ENCODE results near the gene ZNF652.
"Not testable (repeated sequence)": the region's sequence is repeated elsewhere in the genome, so short reads cannot be mapped to it uniquely, and the experiment has no call there.

The ZNF652 gene

GRCh38 chr17:49285716-49286115, 76.3 kb downstream of the ZNF652 start:
- H3K4me3 ChIP-seq (ENCODE audit: low read length): no peak overlapping the region
- H3K27ac ChIP-seq (ENCODE audit: low read length): no peak overlapping the region
- H2AFZ ChIP-seq (ENCODE audit: low read length): no peak overlapping the region
- no peaks in the 10 kb centered on the region for H3K36me3 ChIP-seq (replicated peaks; ENCODE audit: insufficient read depth, low read length)
- H3K4me1 ChIP-seq (ENCODE audit: low read length): no peaks in the 10 kb centered on the region
- no peaks in the 10 kb centered on the region for H3K9me3 ChIP-seq (replicated peaks; ENCODE audit: insufficient read depth, low read length)
- no peaks in the 10 kb centered on the region for H4K20me1 ChIP-seq (ENCODE audit: insufficient read depth, low read length)
- no peak for DNase-seq
- no peaks in the 10 kb centered on the region for H3K79me2 ChIP-seq (ENCODE audit: low read length)
- H3K4me2 ChIP-seq (ENCODE audit: low read depth, low read length): no peak overlapping the region
- H3K9ac ChIP-seq (ENCODE audit: low read length): no peak overlapping the region
- H3K27me3 ChIP-seq (replicated peaks; ENCODE audit: insufficient read depth, low read length): no peaks in the 10 kb centered on the region
- H3K9me2 ChIP-seq (replicated peaks; ENCODE audit: insufficient read depth, low read length): no peaks in the 10 kb centered on the region
- no peak for TF ChIP-seq EZH2phosphoT487 (IDR thresholded peaks at IDR 0.05; ENCODE audit: low read length)
- no peaks in the 10 kb centered on the region for H3F3A ChIP-seq (ENCODE audit: insufficient read depth, low read length)

GRCh38 chr17:49280918-49281317, 81.1 kb downstream of the ZNF652 start:
- no peak overlapping the region for H2AFZ ChIP-seq (ENCODE audit: low read length)
- DNase-seq: no peak
- H3K4me1 ChIP-seq (ENCODE audit: low read length): no peaks in the 10 kb centered on the region
- H3K9ac ChIP-seq (ENCODE audit: low read length): no peak overlapping the region
- H3K4me3 ChIP-seq (ENCODE audit: low read length): no peak overlapping the region
- no peaks in the 10 kb centered on the region for H3K79me2 ChIP-seq (ENCODE audit: low read length)
- H3K27ac ChIP-seq (ENCODE audit: low read length): no peak overlapping the region
- H3F3A ChIP-seq (ENCODE audit: insufficient read depth, low read length): no peaks in the 10 kb centered on the region
- TF ChIP-seq EZH2phosphoT487 (IDR thresholded peaks at IDR 0.05; ENCODE audit: low read length) (no peak), EZH2 (optimal IDR thresholded peaks at IDR 0.05; ENCODE audit: low read depth, low read length) (no peak)
- TF ChIP-seq, protein P1, sequence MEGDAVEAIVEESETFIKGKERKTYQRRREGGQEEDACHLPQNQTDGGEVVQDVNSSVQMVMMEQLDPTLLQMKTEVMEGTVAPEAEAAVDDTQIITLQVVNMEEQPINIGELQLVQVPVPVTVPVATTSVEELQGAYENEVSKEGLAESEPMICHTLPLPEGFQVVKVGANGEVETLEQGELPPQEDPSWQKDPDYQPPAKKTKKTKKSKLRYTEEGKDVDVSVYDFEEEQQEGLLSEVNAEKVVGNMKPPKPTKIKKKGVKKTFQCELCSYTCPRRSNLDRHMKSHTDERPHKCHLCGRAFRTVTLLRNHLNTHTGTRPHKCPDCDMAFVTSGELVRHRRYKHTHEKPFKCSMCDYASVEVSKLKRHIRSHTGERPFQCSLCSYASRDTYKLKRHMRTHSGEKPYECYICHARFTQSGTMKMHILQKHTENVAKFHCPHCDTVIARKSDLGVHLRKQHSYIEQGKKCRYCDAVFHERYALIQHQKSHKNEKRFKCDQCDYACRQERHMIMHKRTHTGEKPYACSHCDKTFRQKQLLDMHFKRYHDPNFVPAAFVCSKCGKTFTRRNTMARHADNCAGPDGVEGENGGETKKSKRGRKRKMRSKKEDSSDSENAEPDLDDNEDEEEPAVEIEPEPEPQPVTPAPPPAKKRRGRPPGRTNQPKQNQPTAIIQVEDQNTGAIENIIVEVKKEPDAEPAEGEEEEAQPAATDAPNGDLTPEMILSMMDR (IDR thresholded peaks at IDR 0.05; ENCODE audit: low read length): no peak
- H3K9me3 ChIP-seq (replicated peaks; ENCODE audit: insufficient read depth, low read length): no peaks in the 10 kb centered on the region
- H3K4me2 ChIP-seq (ENCODE audit: low read depth, low read length): no peak overlapping the region
- H3K27me3 ChIP-seq (replicated peaks; ENCODE audit: insufficient read depth, low read length): no peaks in the 10 kb centered on the region; the same call in 1 of the 2 replicates
- no peaks in the 10 kb centered on the region for H3K9me2 ChIP-seq (replicated peaks; ENCODE audit: insufficient read depth, low read length)
- no peaks in the 10 kb centered on the region for H3K36me3 ChIP-seq (replicated peaks; ENCODE audit: insufficient read depth, low read length)
- no peaks in the 10 kb centered on the region for H4K20me1 ChIP-seq (ENCODE audit: insufficient read depth, low read length)

- Histone ChIP-seq H2AFZ (ENCODE audit: low read length) (no peak overlapping the region), H3K36me3 (replicated peaks; ENCODE audit: insufficient read depth, low read length) (no peaks in the 10 kb centered on the region), H4K20me1 (ENCODE audit: insufficient read depth, low read length) (no peaks in the 10 kb centered on the region), H3K9me2 (replicated peaks; ENCODE audit: insufficient read depth, low read length) (no peaks in the 10 kb centered on the region), H3K4me1 (ENCODE audit: low read length) (no peaks in the 10 kb centered on the region), H3F3A (ENCODE audit: insufficient read depth, low read length) (no peaks in the 10 kb centered on the region), H3K27ac (ENCODE audit: low read length) (no peak overlapping the region), H3K4me3 (ENCODE audit: low read length) (no peak overlapping the region), H3K9me3 (replicated peaks; ENCODE audit: insufficient read depth, low read length) (no peaks in the 10 kb centered on the region), H3K79me2 (ENCODE audit: low read length) (no peaks in the 10 kb centered on the region), H3K9ac (ENCODE audit: low read length) (no peak overlapping the region), H3K4me2 (ENCODE audit: low read depth, low read length) (no peak overlapping the region), H3K27me3 (replicated peaks; ENCODE audit: insufficient read depth, low read length) (no peaks in the 10 kb centered on the region; the same call in 1 of the 2 replicates)
- TF ChIP-seq EZH2phosphoT487 (IDR thresholded peaks at IDR 0.05; ENCODE audit: low read length) (no peak), EZH2 (optimal IDR thresholded peaks at IDR 0.05; ENCODE audit: low read depth, low read length) (no peak)
- TF ChIP-seq, protein P1 (IDR thresholded peaks at IDR 0.05; ENCODE audit: low read length): no peak
- DNase-seq: no peak
Measured at GRCh38 chr17:49280061-49280460, 82.0 kb downstream of the ZNF652 start.

DNA sequence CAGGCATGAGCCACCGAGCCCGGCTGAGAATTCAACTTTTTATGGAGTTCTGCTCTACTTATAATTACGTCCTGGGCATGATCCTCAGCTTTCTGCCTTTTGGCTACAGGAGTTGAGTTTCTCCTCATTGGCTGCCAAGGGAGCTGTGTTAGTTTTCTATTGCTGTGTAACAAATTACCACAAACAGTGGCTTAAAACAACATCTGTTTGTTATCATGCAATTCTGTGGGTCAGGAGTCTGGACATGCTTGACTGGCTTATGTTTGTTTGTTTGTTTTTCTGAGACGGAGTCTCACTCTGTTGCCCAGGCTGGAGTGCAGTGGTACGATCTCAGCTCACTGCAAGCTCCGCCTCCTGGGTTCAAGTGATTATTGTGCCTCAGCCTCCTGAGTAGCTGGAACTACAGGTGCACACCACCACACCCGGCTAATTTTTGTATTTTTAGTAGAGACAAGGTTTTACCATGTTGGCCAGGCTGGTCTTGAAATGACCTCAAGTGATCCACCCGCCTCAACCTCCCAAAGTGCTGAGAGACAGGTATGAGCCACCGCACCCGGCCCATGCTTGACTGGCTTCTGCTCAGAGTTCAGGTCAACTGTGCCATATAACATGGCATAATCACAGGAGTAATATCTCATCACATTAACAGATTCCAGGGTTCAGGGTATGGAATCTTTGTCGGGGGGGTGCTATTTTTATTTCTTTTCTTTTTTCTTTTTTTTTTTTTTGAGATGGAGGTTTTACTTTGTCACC, 82.6 kb downstream of the ZNF652 start:
- H3F3A ChIP-seq (ENCODE audit: insufficient read depth, low read length); DNase-seq; H3K27me3 ChIP-seq (replicated peaks; ENCODE audit: insufficient read depth, low read length); H3K9me3 ChIP-seq (replicated peaks; ENCODE audit: insufficient read depth, low read length); H3K79me2 ChIP-seq (ENCODE audit: low read length); H3K4me1 ChIP-seq (ENCODE audit: low read length); H3K9ac ChIP-seq (ENCODE audit: low read length); H3K4me3 ChIP-seq (ENCODE audit: low read length); H3K27ac ChIP-seq (ENCODE audit: low read length); H3K4me2 ChIP-seq (ENCODE audit: low read depth, low read length); H3K36me3 ChIP-seq (replicated peaks; ENCODE audit: insufficient read depth, low read length); H3K9me2 ChIP-seq (replicated peaks; ENCODE audit: insufficient read depth, low read length); H2AFZ ChIP-seq (ENCODE audit: low read length); H4K20me1 ChIP-seq (ENCODE audit: insufficient read depth, low read length): not testable (repeated sequence)
